ENCODE measurements around the gene CST9L.

The CST9L gene

GRCh38 chr20:23568320-23568970 lies at the start of gene CST9L:
Gene CST9L, minus strand, starts transcription at chr20:23568484. Its CDS starts 34 bp downstream, at chr20:23568450.
- no peak for DNase-seq (ENCODE audit: low read depth)

DNA sequence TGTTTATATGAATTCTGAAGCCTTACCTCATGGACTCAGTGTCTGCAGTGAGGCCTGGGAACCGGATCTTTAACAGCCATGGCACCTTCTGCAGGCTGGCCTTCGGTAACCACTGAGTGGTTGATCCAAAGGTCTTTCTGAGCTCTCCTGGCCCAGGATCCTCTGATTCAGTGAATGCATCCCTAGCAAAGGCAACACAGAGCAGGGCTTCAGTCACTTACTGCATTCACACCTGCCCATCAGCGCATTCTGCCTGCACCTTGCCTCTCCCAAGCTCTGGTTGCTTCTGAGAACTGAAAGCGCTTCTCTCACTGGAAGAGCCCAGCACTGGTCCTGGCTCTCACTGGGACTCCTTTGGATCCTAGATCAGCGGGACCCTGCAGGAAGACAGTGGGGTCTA lies 45.9 kb upstream of the CST9L start:
- DNase-seq (ENCODE audit: low read depth), result no peak

- no peak for DNase-seq (ENCODE audit: low read depth)
Measured at GRCh38 chr20:23613676-23614075, 45.4 kb upstream of the CST9L start.

DNA sequence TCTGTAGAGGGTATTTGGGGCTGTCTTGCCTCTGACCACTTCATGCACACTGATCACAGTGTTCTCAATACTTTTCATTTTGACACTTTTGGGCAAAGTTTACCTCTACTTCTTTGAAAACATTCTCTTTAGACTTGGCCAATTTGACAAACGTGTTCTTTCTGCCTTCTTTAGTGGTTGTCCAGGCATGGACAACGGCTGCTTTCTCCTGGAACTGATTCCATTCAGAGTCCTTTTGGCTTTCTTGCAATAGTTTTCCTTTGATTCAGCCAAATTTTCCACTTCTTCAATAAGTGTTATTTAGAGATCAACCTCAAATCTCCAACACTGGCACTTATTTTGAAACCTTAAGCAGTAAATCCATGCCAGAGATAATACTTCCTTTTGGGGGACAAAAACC lies 44.1 kb upstream of the CST9L start:
- DNase-seq (ENCODE audit: low read depth), result no peak

DNA sequence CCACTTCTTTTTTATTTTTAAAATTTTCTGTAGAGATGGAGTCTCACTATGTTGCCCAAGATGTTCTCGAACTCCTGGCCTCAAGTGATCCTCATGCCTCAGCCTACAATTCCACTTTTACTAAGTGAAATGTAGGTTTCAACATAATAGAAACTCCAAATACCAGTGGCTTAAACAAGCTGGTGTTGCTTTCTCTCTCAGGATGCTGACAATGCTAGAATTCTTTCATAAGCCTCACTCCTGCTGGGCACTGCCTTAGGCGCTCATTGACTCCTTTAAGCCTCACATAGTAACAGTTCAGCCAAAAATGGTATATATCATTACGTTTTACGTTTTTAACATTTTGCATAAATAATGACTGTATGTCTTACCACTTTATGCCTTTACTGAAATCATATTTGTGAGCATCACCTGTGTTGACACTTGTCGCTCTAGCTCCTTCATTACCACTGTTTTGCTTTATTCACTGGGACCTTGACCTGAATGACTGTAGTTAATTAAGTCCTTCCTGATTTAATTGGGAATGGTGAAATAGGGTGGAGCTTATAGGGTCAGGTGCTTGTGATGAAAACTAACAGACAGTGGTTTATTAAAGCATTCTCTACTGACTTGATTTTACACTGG lies 41.3 kb upstream of the CST9L start:
- DNase-seq (ENCODE audit: low read depth), result no peak

DNA sequence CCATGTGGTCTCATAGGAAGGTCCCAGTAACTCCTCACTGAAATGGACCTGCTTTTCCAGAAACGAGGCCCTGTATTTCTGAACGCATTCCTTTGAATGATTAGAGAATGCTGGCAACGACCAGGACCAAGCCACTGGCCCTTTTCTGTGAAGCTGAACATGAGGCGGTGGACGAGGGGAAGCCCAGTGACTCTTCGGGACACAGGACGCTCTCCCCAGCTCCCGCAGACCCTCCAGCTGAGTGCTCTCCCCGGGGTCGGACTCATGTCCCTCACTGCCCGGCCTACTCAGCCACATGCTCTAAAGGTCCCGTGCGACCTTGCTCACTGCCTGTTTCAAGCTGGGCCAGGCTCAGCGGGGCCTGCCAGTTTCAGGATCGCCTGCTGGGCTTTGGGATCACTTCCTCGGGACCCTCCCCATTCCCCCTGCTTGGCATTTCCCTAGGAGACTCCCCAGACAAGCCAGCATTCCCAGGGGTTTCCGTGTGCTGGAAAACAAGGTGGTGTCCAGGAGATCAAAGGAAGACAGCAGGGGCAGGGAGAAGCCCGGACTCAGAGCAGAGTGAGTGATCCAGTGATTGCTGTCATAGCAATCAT lies 40.1 kb upstream of the CST9L start:
- DNase-seq (ENCODE audit: low read depth), result no peak

DNA sequence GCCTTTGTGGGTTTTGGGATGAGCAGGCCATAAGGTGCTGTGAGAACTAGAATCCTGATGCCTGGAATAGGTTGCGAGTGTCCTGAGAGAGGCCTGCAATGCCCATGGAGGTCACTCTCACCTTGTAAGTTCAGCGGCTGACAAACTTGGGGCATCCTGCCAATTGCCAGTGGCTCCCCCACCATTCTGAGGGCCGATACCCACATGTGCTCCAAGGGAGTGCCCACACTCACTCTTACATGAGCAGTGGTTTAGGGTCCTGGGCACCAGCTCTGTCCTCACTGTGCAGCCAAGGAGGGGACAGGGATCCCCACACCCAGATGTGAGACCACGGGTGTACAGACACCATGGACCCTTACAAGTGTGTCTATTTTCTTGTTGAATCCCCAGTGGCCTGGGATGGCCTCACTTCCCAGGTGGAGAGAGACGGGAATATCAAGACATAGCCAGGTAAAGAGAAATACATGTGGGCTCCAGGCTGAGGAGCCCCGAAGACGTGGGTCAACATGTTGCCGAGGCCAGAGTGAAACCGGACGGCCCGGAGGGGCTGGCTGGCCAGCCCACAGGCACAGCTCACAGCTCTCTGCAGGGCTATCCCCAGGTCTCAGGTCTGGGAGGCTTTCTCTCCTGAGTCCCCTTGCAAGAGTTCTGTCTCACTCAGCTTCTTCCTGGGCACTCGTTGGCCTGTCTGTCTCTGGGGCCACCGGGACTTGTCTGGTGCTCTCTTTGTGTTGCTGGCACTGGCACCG lies 39.4 kb upstream of the CST9L start:
- DNase-seq (ENCODE audit: low read depth), result no peak

DNA sequence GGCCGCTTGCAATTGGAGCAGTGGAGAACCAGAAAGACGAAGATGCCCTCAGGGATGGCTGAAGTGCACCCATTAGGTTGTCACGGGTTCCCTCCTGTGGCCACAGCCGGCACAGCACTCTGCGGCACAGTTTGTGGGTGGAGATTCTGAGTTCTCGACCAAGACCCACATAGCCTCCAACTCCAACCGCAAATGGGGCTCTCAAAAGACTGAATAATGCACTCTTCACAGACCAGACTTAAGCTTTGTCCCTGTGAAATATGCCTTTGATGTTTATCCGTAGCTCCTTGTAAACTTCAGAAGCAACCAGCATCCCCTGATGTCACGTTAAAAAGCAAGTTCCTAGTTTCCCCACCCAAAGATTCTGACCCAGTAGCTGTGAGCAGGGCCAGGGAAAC lies 38.4 kb upstream of the CST9L start:
- DNase-seq (ENCODE audit: low read depth), result peak; percentile 55

DNA sequence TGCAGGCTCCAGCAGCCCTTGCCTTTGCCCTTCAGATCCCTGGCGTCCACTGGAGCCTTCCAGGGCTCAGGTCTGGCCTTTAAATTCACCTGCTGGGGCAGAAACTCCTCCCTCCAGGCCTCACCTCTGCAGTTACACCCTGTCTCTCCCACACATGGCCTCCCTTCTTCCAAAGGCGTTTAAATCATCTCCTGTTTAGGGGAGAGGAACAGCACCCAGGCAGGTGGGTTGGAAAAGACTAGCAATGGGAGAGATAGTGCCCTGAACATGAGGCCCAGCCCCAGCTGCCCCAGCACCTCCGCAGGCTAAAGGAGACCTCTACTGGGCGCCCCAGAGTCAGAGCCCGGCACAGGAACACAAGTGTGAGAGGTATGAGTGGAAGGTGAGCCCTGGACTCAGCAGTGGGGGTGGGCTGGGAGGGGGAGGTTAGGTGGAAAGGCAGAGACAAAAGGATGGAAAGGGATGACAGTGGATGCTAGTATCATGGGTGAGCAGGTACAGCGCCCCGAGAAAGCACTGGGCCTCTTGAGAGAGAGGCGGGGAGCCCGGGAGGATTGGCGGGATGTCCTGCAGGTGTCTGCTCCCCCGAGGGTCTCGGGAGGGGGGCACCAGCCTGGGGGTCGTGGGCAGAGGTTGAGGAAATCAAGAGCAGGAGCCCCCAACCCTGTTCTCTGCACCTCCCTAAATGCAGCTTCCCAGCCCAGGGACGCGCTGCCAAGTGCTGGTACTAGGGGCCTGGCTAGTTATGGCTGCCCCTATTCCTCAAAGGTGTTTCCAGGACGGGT lies 37.8 kb upstream of the CST9L start, which contains the start of gene CST9:
TSS of gene CST9 (minus strand) at position 51 of the 785 bp plus-strand sequence. CDS start 53 bp downstream, outside the sequence.
- DNase-seq (ENCODE audit: low read depth), result no peak

DNA sequence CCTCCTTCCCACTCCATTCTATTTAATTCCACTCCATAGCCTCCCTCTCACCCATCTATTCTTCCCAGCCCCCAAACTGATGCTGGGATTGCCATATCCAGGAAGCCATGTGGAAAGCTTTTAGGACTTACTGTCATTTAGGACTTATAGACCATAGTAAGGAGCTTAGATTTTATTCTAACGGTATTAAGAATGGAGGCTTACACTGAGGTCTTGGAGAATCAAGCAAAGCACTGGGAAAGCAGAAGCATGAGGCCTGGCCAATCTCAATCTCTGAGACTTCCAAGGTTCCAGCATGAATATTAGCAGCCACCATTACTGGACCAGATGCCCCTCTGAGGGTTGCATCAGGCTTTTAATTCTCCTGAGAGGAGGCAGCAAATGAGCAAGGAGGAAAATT lies 36.0 kb upstream of the CST9L start:
- DNase-seq (ENCODE audit: low read depth), result no peak

DNA sequence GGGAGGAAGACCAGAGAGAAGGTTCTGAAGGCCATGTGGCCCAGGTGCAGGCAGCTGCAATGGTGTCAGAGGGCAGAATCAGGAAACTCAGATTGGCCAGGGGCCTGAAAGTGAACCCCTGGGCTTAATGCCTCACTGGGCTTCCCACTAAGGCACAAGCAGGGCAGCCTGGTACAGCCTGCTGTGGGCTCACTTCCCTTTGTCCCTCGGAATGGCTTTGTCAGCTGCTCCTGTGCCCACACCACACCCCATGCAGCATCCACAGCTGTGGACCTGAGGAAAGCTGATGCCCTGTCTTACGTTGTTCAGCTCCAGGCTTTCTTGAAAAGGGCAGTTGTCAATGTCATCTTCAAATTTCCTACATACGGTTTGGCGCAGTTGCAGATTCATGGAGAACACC lies 35.0 kb upstream of the CST9L start:
- no peak for DNase-seq (ENCODE audit: low read depth)

- DNase-seq (ENCODE audit: low read depth), result no peak
Measured at GRCh38 chr20:23602699-23603098, 34.4 kb upstream of the CST9L start.

GRCh38 chr20:23602241-23602640 lies 34.0 kb upstream of the CST9L start:
- DNase-seq (ENCODE audit: low read depth), result no peak

GRCh38 chr20:23601715-23602114 lies 33.4 kb upstream of the CST9L start:
- DNase-seq (ENCODE audit: low read depth), result no peak

GRCh38 chr20:23598481-23598880 lies 30.2 kb upstream of the CST9L start:
- DNase-seq (ENCODE audit: low read depth), result no peak

DNA sequence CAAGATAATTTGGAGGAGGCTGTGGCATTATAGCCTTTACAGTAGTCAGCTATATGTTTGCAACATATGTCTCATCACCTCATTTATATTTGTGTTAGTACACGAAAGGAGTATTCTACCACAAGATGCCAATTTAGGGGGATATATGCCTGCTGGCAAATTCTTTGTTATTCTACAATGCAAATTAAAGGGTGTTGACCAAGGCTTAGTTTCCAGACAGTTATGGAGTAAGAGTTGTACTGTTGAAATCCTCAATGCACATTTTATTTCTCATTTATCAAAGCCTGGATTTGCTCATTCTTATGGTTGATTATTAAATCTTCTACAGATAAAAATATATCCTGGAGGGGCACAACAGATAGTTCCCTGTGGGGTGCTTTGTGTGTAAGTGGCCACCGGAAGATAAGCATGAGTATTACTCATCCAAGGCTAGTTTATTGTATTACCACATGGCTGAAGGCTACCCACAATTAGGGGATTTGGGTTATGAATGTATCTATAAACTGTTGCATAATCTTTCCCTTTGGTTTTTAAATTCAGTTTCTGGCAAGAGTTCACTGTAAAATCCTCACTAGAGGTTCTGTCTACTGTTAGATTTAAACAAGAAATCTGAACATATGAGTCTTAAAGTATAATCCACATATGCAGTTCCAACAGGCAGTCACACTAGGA lies 28.4 kb upstream of the CST9L start:
- DNase-seq (ENCODE audit: low read depth), result no peak

DNA sequence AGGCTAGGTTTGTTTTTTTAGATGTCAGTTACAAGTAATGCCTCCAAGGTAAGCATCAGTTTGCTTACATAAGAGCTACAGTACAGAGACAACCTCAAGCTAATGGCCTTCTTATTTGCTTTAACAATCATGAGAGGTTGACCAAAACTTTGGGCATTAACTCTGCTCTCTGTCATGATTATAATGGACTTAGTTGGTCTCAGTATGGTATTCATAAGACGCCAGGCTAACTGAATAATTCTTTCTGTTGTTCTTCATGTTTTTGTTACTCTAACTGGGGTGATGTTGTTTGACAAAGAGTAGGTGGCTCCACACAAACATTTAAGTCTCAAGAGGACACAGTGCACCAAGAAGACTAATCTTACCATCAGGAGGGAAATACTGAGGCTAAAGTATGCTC lies 27.7 kb upstream of the CST9L start:
- no peak for DNase-seq (ENCODE audit: low read depth)

DNA sequence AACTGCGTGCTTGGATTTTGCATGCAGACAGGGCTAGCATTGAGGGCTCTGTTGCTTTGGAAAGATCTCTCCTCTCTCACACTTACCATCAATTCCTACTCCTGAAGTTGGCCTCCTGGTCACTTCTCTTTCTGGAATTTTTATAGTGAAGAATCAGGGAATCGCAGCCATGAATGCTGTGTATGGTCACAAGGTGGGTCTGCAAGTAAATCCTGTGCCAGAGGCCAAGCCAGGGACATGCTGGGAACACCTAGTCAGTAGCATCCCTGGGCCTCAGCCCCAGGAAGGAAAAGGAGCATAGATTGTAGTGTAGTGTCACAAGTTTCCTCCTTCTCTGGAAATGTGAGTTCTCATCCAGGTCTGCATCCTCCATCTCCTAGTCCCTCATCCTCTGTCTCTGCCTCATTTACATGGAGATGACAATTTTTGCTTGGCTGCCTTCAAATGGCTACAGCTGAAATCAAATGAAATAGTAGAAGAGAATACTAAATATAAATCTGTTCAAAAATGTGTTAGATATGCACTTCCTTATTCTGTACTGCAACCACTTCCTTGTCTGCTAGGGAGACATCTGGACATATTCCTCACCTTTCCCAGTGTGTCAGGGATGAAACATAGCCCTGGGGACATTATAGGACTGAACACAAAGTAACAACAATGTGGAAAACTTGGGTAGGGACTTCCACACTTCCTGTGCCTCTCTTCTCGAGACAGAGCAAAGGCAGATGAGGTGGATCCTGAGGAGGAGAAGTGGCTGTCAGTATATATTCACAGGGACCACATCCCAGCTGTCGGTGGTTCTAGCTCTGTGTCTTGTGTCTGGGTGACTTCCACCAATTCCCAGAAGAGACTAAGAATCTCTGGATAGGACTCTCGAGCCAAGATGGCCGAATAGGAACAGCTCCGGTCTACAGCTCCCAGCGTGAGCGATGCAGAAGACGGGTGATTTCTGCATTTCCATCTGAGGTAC lies 20.4 kb upstream of the CST9L start:
- no peak for DNase-seq (ENCODE audit: low read depth)

DNA sequence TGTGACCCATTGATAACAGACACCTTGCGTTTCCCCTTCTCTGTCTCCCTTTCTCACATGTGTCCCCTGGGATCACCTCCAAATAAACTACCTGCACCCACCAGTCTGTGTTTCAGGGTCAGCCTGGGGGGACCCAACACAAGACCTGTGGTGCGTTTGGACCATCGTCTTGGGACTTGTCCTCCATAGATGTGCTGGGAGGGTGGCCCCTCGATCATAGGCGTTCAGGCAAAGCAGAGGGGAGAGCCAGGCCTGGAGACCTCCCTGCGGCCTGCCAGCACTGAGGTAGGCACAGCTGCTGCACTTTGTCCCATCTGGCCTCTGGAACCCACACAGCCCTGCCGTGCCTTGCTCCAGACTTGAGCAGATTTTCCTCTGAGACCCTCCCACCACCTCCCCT lies 19.3 kb upstream of the CST9L start:
- no peak for DNase-seq (ENCODE audit: low read depth)

Data from stimulated activated CD8-positive, alpha-beta memory T cell treated with anti-CD3 and anti-CD28 coated beads, Interleukin-4, amount 100 ng/mL, for 24 hours (primary cell).